B cell (primary cell): ENCODE results near the gene C17orf100. TPM values are rescaled to one million over a fixed set of nuclear protein-coding genes. Genes with fewer than 3 reads are reported as not detected.
"Not testable (repeated sequence)": the region's sequence is repeated elsewhere in the genome, so short reads cannot be mapped to it uniquely, and the experiment has no call there.

Source experiments
- ATAC-seq: fragments of 200-7000 bp; cut with Tn5 transposase; one replicate; pipeline ENCODE4 v1.10.0; 2021; ENCODE audit warnings: low read depth, mild to moderate bottlenecking, moderate number of reproducible peaks, moderate library complexity
- CTCF ChIA-PET: fragments of 350-600 bp; sonication (Branson Sonifier 250); formaldehyde crosslinking; loops from one replicate; lab custom pipeline; 2021; ENCODE audit warnings: antibody characterized with exemption, inconsistent platforms; lab: Charles Lee
- POLR2A ChIA-PET: fragments of 350-600 bp; sonication (Branson Sonifier 250); formaldehyde crosslinking; loops from one replicate; lab custom pipeline; 2021; ENCODE audit warnings: antibody characterized with exemption; lab: Charles Lee
- DNase-seq: peaks from one replicate; pipeline ENCODE4 v3.0.0; 2013
- H2AFZ ChIP-seq: 2 replicates; pipeline ENCODE4 v1.6.1; 2012; ENCODE audit warnings: mild to moderate bottlenecking, low read depth, low read length; ENCODE audit not compliant: insufficient read depth, poor library complexity, severe bottlenecking
- H3K27ac ChIP-seq, 2 donors: 1 replicate in 1 of 2; 2 replicates in 1 of 2; pipeline ENCODE4 v1.5.1; 2012 to 2013; ENCODE audit warnings: low read length in 2 of 2, mild to moderate bottlenecking in 2 of 2, moderate library complexity in 1 of 2
- H3K27me3 ChIP-seq, 4 experiments: fragments of 200-600 bp in 1 of 4; sonication (generic) in 1 of 4; replicated peaks in 1 of 4; 1 replicate in 2 of 4; 2 replicates in 2 of 4; pipeline versions ENCODE4 v1.6.1 to v1.7.0; 2013 to 2016; ENCODE audit warnings: low read length in 3 of 4, mild to moderate bottlenecking in 2 of 4, mixed read lengths in 1 of 4, moderate library complexity in 1 of 4; ENCODE audit not compliant: insufficient read depth in 4 of 4, control insufficient read depth in 3 of 4; ENCODE audit errors: control extremely low read depth in 1 of 4
- H3K36me3 ChIP-seq, 2 experiments: replicated peaks in 1 of 2; 1 replicate in 1 of 2; 2 replicates in 1 of 2; pipeline versions ENCODE4 v1.6.1 to v1.7.1; 2013; ENCODE audit warnings: low read length in 1 of 2; ENCODE audit not compliant: insufficient read depth in 2 of 2, control insufficient read depth in 1 of 2; ENCODE audit errors: control extremely low read depth in 1 of 2, extremely low read depth in 1 of 2
- H3K4me1 ChIP-seq, 2 donors: fragments of 200-600 bp in 1 of 2; sonication (generic) in 1 of 2; 1 replicate in 1 of 2; 2 replicates in 1 of 2; pipeline versions ENCODE4 v1.5.1 to v1.6.1; 2013 to 2017; ENCODE audit warnings: low read length in 2 of 2; ENCODE audit not compliant: control insufficient read depth in 2 of 2, insufficient read depth in 2 of 2
- H3K4me2 ChIP-seq: replicated peaks from 2 replicates; pipeline ENCODE3; 2012; ENCODE audit warnings: mild to moderate bottlenecking, low read depth, low read length; ENCODE audit not compliant: poor library complexity, severe bottlenecking
- H3K4me3 ChIP-seq, 5 experiments: fragments of 200-600 bp in 1 of 5; sonication (generic) in 1 of 5; 1 replicate in 3 of 5; 2 replicates in 2 of 5; pipeline versions ENCODE4 v1.5.1 to v1.7.0; 2011 to 2016; ENCODE audit warnings: low read length in 4 of 5, mild to moderate bottlenecking in 4 of 5, low read depth in 2 of 5, control low read depth in 1 of 5, moderate library complexity in 1 of 5; ENCODE audit not compliant: insufficient read depth in 1 of 5; ENCODE audit errors: control extremely low read depth in 1 of 5, extremely low read depth in 1 of 5
- H3K79me2 ChIP-seq: fragments of 200-600 bp; sonication (generic); one replicate; pipeline ENCODE4 v1.6.0; 2016; ENCODE audit warnings: low read length; ENCODE audit not compliant: control insufficient read depth, insufficient read depth
- H3K9ac ChIP-seq: fragments of 200-600 bp; sonication (generic); 2 replicates; pipeline ENCODE4 v1.6.1; 2017; ENCODE audit warnings: mild to moderate bottlenecking, low read length, moderate library complexity
- H3K9me3 ChIP-seq, 3 donors: one replicate each; pipeline versions ENCODE4 v1.6.1 to v1.7.1; 2013; ENCODE audit warnings: low read length in 2 of 3; ENCODE audit not compliant: control insufficient read depth in 2 of 3, insufficient read depth in 1 of 3; ENCODE audit errors: control extremely low read depth in 1 of 3
- H4K20me1 ChIP-seq: 2 replicates; pipeline ENCODE4 v1.6.0; 2012; ENCODE audit warnings: mild to moderate bottlenecking, low read length; ENCODE audit not compliant: insufficient read depth, control insufficient read depth, poor library complexity, severe bottlenecking
- H3K27ac Mint-ChIP-seq: one replicate; pipeline ENCODE4 v1.8.0; 2021; ENCODE audit warnings: mixed read lengths
- H3K27me3 Mint-ChIP-seq: one replicate; pipeline ENCODE4 v1.8.0; 2021; ENCODE audit warnings: mixed read lengths
- H3K4me1 Mint-ChIP-seq: one replicate; pipeline ENCODE4 v1.8.0; 2021; ENCODE audit warnings: mixed read lengths
- H3K4me3 Mint-ChIP-seq: one replicate; pipeline ENCODE4 v1.8.0; 2021; ENCODE audit warnings: mixed read lengths
- H3K9me3 Mint-ChIP-seq: one replicate; pipeline ENCODE4 v1.8.0; 2022; ENCODE audit warnings: mixed read lengths; ENCODE audit not compliant: insufficient read depth
- CTCF ChIP-seq: fragments of 200-600 bp; IDR thresholded peaks from one replicate; pipeline ENCODE4 v1.8.0; 2022; ENCODE audit warnings: antibody characterized with exemption, mild to moderate bottlenecking
- EZH2 ChIP-seq: IDR thresholded peaks from 2 replicates; pipeline ENCODE4 v1.6.1; 2012; ENCODE audit warnings: borderline replicate concordance, low read depth, mild to moderate bottlenecking, moderate library complexity, low read length; ENCODE audit not compliant: insufficient read depth, poor library complexity, severe bottlenecking
- WGBS: methylation state at CpG from one replicate; pipeline ENCODE4 v1.1.5; 2013; ENCODE audit warnings: missing lambda C conversion rate; ENCODE audit not compliant: insufficient coverage; 5-methylcytosine and 5-hydroxymethylcytosine counted together
- intact Hi-C: fragments of 100-400 bp; cut with micrococcal nuclease; formaldehyde crosslinking; loops from one replicate; pipeline ENCODE4 v1.10.0; 2022
- polyA plus RNA-seq: library from polyadenylated mRNA; depleted of rRNA; stranded (reverse); fragments of >200 nt; gene quantifications from 2 replicates; pipeline ENCODE4 v1.2.3, GENCODE V29; 2012
- total RNA-seq, 2 donors: library from RNA; stranded (reverse); fragments of 120-200 nt in 1 of 2; gene quantifications; 1 replicate in 1 of 2; 2 replicates in 1 of 2; pipeline versions ENCODE4 v1.2.3 to v1.2.4, GENCODE V29; 2013 to 2022

Gene C17orf100
- total and polyA plus RNA-seq, 2 donors (not counting 1 experiment from before 2014, with no cell fraction given) = 3.7 to 11.6 TPM

- no peak overlapping the region for H3K27ac ChIP-seq
- no peaks in the 10 kb centered on the region for H3K9me3 ChIP-seq
- no peak for ATAC-seq
- peaks cover 0 to 13% (median 0%) of the 10 kb centered on the region in 4 experiments for H3K27me3 ChIP-seq
- peaks cover 51% of the 10 kb centered on the region for H3K27me3 Mint-ChIP-seq
- H3K4me3 Mint-ChIP-seq = no peak overlapping the region
- no peak overlapping the region for H3K27ac Mint-ChIP-seq
- WGBS = 88% methylated on average over 11 of the region's 11 CpGs
- no peaks in the 10 kb centered on the region for H3K4me1 ChIP-seq
- CTCF ChIA-PET = no interaction called here
- H3K79me2 ChIP-seq = no peaks in the 10 kb centered on the region
- no peak overlapping the region for H2AFZ ChIP-seq
- intact Hi-C loops = no loop called here
- no peak overlapping the region for H3K9ac ChIP-seq
- POLR2A ChIA-PET = no interaction called here
- H3K36me3 ChIP-seq = no peaks in the 10 kb centered on the region
- TF ChIP-seq CTCF (no peak), EZH2 (no peak)
- H3K9me3 Mint-ChIP-seq = no peaks in the 10 kb centered on the region
- no peak for DNase-seq
- no peak overlapping the region for H3K4me2 ChIP-seq
- H4K20me1 ChIP-seq = no peaks in the 10 kb centered on the region
- no peaks in the 10 kb centered on the region for H3K4me1 Mint-ChIP-seq
- no peak overlapping the region for H3K4me3 ChIP-seq
Observed at GRCh38 chr17:6690641-6691040, 39.1 kb downstream of the C17orf100 start.

- 73% methylated on average over 1 of the region's 3 CpGs for WGBS
- Mint-ChIP-seq H3K4me3 (no peak overlapping the region), H3K9me3 (no peaks in the 10 kb centered on the region), H3K4me1 (no peaks in the 10 kb centered on the region), H3K27ac (no peak overlapping the region), H3K27me3 (peaks cover 53% of the 10 kb centered on the region)
- Histone ChIP-seq H3K79me2 (no peaks in the 10 kb centered on the region), H3K9ac (no peak overlapping the region), H3K4me3 (no peak overlapping the region), H2AFZ (no peak overlapping the region), H3K27ac (no peak overlapping the region), H3K27me3 (peaks cover 0 to 15% (median 0%) of the 10 kb centered on the region in 4 experiments), H4K20me1 (no peaks in the 10 kb centered on the region), H3K36me3 (no peaks in the 10 kb centered on the region), H3K9me3 (no peaks in the 10 kb centered on the region), H3K4me2 (no peak overlapping the region), H3K4me1 (no peaks in the 10 kb centered on the region)
- intact Hi-C loops = no loop called here
- ChIA-PET POLR2A (no interaction called here), CTCF (no interaction called here)
- no peak for TF ChIP-seq EZH2
- TF ChIP-seq CTCF = no peak
- ATAC-seq (no peak), DNase-seq (no peak)
Observed at GRCh38 chr17:6691546-6691945, 40.0 kb downstream of the C17orf100 start.

GRCh38 chr17:6691958-6692357, 40.4 kb downstream of the C17orf100 start:
- H2AFZ ChIP-seq, H3K79me2 ChIP-seq, H3K27ac Mint-ChIP-seq, H3K4me2 ChIP-seq, H3K36me3 ChIP-seq, H4K20me1 ChIP-seq, POLR2A ChIA-PET, H3K9me3 Mint-ChIP-seq, H3K9me3 ChIP-seq, H3K4me3 ChIP-seq, H3K4me1 ChIP-seq, DNase-seq, intact Hi-C loops, H3K4me1 Mint-ChIP-seq, H3K9ac ChIP-seq, H3K27ac ChIP-seq, CTCF ChIA-PET, H3K4me3 Mint-ChIP-seq, ATAC-seq: not testable (repeated sequence)
- WGBS = 20% methylated on average over 2 of the region's 6 CpGs
- peaks cover 0 to 15% (median 0%) of the 10 kb centered on the region in 4 experiments for H3K27me3 ChIP-seq
- peaks cover 55% of the 10 kb centered on the region for H3K27me3 Mint-ChIP-seq
